HUES6 (cell line): ENCODE data around the gene PPP1R13L.

Experiments
- H3K27ac ChIP-seq: 2 replicates; pipeline ENCODE4 v1.7.0; 2013; ENCODE audit warnings: low read depth, mild to moderate bottlenecking, low read length, inconsistent platforms
- H3K27me3 ChIP-seq: 2 replicates; pipeline ENCODE4 v1.6.1; 2013; ENCODE audit warnings: low read length; ENCODE audit not compliant: control insufficient read depth, insufficient read depth
- H3K36me3 ChIP-seq: 2 replicates; pipeline ENCODE4 v1.6.1; 2013; ENCODE audit warnings: low read length; ENCODE audit not compliant: control insufficient read depth, insufficient read depth
- H3K4me1 ChIP-seq: 2 replicates; pipeline ENCODE4 v1.6.1; 2013; ENCODE audit warnings: low read length; ENCODE audit not compliant: control insufficient read depth, insufficient read depth
- H3K4me3 ChIP-seq: 2 replicates; pipeline ENCODE4 v1.5.1; 2013; ENCODE audit warnings: low read depth, low read length
- H3K9ac ChIP-seq: one replicate; pipeline ENCODE4 v1.6.1; 2013; ENCODE audit warnings: mild to moderate bottlenecking, low read length
- H3K9me3 ChIP-seq: 2 replicates; pipeline ENCODE4 v1.6.1; 2013; ENCODE audit warnings: low read depth, low read length; ENCODE audit not compliant: control insufficient read depth, insufficient read depth

The PPP1R13L gene

GRCh38 chr19:45362291-45362690, 42.6 kb downstream of the PPP1R13L start:
- Histone ChIP-seq H3K4me3 (no peak overlapping the region), H3K36me3 (peaks cover 76% of the 10 kb centered on the region), H3K9ac (no peak overlapping the region), H3K27me3 (no peaks in the 10 kb centered on the region), H3K9me3 (no peaks in the 10 kb centered on the region), H3K27ac (no peak overlapping the region), H3K4me1 (no peaks in the 10 kb centered on the region)

- Histone ChIP-seq H3K4me1 (no peaks in the 10 kb centered on the region), H3K4me3 (no peak overlapping the region), H3K9ac (no peak overlapping the region), H3K27ac (no peak overlapping the region), H3K27me3 (no peaks in the 10 kb centered on the region), H3K9me3 (no peaks in the 10 kb centered on the region), H3K36me3 (peaks cover 82% of the 10 kb centered on the region)
Observed at GRCh38 chr19:45361608-45362007, 43.3 kb downstream of the PPP1R13L start.

DNA sequence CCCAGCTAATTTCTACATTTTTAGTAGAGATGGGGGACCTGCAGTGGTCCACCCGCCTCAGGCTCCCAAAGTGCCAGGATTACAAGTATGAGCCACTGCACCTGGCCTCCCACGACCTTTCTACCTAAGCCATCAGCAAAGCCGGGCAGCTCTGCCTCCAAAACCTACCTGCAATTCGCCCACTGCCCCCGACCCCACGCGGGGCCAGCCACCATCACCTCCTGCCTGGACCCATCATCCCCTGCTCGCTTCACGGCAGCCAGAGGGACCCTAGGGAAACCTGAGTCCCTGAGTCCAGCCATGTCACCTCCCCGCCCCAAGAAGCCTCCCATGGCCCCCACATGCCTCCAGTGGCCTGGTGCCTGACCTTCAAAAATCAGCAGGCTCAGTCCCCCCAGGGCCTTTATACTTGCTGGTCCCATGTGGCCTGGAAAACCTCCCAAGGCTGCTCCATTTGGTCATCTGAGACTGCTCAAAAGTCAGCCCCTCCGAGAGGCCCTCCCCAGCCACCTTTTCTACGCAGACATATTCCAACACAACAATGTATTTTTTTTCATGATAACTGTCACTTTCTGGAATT, 46.6 kb downstream of the PPP1R13L start:
- H3K27ac ChIP-seq, result no peak overlapping the region
- no peaks in the 10 kb centered on the region for H3K9me3 ChIP-seq
- H3K27me3 ChIP-seq, result no peaks in the 10 kb centered on the region
- H3K4me1 ChIP-seq, result no peaks in the 10 kb centered on the region
- no peak overlapping the region for H3K4me3 ChIP-seq
- peaks cover 86% of the 10 kb centered on the region for H3K36me3 ChIP-seq
- H3K9ac ChIP-seq, result no peak overlapping the region

GRCh38 chr19:45357445-45357783, 47.5 kb downstream of the PPP1R13L start:
- peaks cover 86% of the 10 kb centered on the region for H3K36me3 ChIP-seq
- no peaks in the 10 kb centered on the region for H3K9me3 ChIP-seq
- H3K4me3 ChIP-seq, result no peak overlapping the region
- no peaks in the 10 kb centered on the region for H3K4me1 ChIP-seq
- no peaks in the 10 kb centered on the region for H3K27me3 ChIP-seq
- no peak overlapping the region for H3K9ac ChIP-seq
- H3K27ac ChIP-seq, result no peak overlapping the region

GRCh38 chr19:45356760-45357444, 48.0 kb downstream of the PPP1R13L start:
- H3K4me3 ChIP-seq, result no peak overlapping the region
- H3K27me3 ChIP-seq, result no peaks in the 10 kb centered on the region
- no peaks in the 10 kb centered on the region for H3K4me1 ChIP-seq
- H3K9me3 ChIP-seq, result no peaks in the 10 kb centered on the region
- peaks cover 86% of the 10 kb centered on the region for H3K36me3 ChIP-seq
- no peak overlapping the region for H3K27ac ChIP-seq
- no peak overlapping the region for H3K9ac ChIP-seq

GRCh38 chr19:45355910-45356309, 49.0 kb downstream of the PPP1R13L start:
- no peaks in the 10 kb centered on the region for H3K9me3 ChIP-seq
- no peaks in the 10 kb centered on the region for H3K27me3 ChIP-seq
- H3K4me1 ChIP-seq, result no peaks in the 10 kb centered on the region
- peaks cover 86% of the 10 kb centered on the region for H3K36me3 ChIP-seq
- H3K27ac ChIP-seq, result no peak overlapping the region
- no peak overlapping the region for H3K4me3 ChIP-seq
- H3K9ac ChIP-seq, result no peak overlapping the region

DNA sequence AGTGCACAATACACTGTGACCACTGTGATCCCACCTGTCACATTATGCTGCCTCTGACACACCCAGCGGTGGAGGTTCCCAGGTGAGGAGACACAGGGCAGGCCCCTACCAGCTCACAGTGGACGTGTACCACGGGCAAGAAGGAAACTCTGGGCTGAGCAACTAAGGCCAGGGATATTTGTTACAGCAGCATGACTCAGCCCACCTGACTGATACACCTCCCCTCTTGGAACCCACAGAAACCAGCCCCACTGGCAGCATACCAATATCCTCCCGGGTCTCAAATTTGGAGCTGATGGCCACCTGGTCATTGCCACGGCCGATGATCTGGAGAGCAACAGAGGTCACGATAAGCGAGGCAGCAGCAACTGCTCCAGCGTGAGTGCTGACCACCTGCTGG, 49.5 kb downstream of the PPP1R13L start:
- no peak overlapping the region for H3K9ac ChIP-seq
- no peak overlapping the region for H3K4me3 ChIP-seq
- H3K27ac ChIP-seq, result no peak overlapping the region
- H3K36me3 ChIP-seq, result peaks cover 91% of the 10 kb centered on the region
- H3K4me1 ChIP-seq, result no peaks in the 10 kb centered on the region
- H3K9me3 ChIP-seq, result no peaks in the 10 kb centered on the region
- no peaks in the 10 kb centered on the region for H3K27me3 ChIP-seq

DNA sequence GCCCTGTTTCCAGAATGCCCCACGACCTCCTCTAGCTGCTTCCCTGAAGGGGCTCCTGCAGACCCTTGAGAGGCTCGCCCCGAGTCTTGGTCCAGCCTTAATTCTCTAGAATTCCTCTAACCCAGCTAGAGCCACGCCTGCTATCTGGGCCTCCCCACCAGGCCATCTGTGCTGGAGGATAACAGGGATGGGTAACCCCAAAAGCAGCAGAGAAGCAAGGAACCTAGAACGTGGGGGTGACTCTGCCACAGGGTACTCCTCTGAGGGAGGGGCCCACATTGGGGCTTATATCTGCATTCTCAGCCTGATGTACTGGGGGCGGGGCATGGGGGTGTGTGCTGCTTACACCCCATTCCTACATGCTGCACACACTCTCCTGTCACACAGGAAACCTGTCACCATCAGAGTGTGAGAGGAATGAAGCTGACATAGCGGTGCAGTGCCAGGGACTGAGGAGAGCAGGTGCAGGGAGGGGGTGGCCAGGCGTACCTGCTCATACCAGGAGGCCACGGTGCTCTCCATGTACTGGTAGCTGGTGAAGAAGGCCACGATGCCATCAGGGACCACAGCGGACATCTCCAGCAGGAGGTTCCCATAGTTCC, 50.5 kb downstream of the PPP1R13L start:
- H3K36me3 ChIP-seq, result peaks cover 95% of the 10 kb centered on the region
- H3K4me1 ChIP-seq, result no peaks in the 10 kb centered on the region
- H3K27ac ChIP-seq, result no peak overlapping the region
- no peaks in the 10 kb centered on the region for H3K27me3 ChIP-seq
- H3K4me3 ChIP-seq, result no peak overlapping the region
- H3K9ac ChIP-seq, result no peak overlapping the region
- no peaks in the 10 kb centered on the region for H3K9me3 ChIP-seq

DNA sequence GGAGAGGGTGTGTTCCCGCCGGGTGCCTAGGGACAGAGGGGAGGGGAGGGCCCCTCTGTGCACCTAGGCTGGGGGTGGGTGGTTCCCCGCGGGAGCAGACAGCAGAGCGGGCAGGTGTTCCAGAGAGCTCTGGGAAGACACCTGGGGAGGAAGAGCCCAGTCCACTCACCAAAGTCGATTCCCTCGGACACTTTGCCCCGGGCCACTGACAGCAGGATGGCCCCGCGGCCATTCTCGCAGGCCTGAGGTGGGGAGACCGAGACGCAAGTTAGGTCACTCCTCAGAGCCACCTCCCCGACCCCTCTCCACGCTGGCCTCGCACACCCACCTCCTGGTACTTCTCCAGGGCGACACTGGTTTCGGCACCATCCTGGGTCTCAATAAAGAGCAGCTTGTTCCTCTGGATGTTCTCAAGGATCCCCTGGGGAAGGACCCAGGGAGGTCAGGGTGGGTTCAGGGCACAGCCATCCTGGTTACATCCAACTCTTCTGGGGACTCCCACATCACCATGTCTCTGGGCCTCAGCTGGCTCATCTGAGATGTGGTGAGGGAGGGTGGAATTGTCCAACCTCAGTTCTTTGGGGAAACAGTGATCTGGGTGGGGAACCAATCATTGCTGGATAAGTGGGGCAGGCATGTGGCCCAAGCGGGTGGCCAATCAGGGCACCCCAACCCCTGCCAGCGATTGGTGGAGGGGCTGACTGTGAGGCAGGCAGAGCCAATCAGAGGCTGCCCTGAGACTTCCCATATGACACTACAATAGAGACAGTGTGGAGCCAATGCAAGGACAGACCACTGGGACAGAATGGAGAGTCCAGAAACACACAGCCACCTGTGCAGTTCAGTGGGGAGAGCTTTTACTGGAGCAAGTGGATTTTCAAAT, 51.7 kb downstream of the PPP1R13L start:
- Histone ChIP-seq H3K9ac (no peak overlapping the region), H3K4me3 (no peak overlapping the region), H3K36me3 (peaks cover 87% of the 10 kb centered on the region), H3K9me3 (no peaks in the 10 kb centered on the region), H3K4me1 (no peaks in the 10 kb centered on the region), H3K27ac (no peak overlapping the region), H3K27me3 (no peaks in the 10 kb centered on the region)

DNA sequence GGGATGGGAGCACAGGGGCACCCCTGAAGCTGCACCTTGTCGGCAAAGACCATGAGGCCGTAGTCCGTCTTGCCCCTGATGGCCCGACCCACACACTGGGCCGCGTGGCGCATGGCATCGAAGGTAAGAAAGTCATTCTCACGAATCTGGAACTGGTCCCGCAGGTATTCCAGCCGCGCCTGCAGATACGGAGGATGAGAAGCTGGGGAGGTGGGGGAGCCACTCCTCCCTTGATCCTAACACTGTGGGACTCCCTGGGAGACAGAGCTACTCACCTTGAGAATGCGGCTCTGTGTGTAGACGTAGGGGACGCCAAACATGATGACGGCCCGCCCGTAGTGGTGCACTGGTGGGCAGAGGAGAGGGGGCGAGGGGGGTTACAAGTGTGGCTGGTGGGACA, 52.4 kb downstream of the PPP1R13L start:
- no peaks in the 10 kb centered on the region for H3K9me3 ChIP-seq
- no peak overlapping the region for H3K27ac ChIP-seq
- no peaks in the 10 kb centered on the region for H3K4me1 ChIP-seq
- no peaks in the 10 kb centered on the region for H3K27me3 ChIP-seq
- no peak overlapping the region for H3K9ac ChIP-seq
- peaks cover 81% of the 10 kb centered on the region for H3K36me3 ChIP-seq
- no peak overlapping the region for H3K4me3 ChIP-seq

GRCh38 chr19:45352062-45352461, 52.8 kb downstream of the PPP1R13L start:
- H3K27ac ChIP-seq, result no peak overlapping the region
- no peaks in the 10 kb centered on the region for H3K27me3 ChIP-seq
- no peaks in the 10 kb centered on the region for H3K4me1 ChIP-seq
- H3K9ac ChIP-seq, result no peak overlapping the region
- H3K36me3 ChIP-seq, result peaks cover 76% of the 10 kb centered on the region
- H3K9me3 ChIP-seq, result no peaks in the 10 kb centered on the region
- H3K4me3 ChIP-seq, result no peak overlapping the region
